ENCODE data around the gene TNP2. TPM values are rescaled to one million over a fixed set of nuclear protein-coding genes. Genes with fewer than 3 reads are reported as not detected.

Gene TNP2
- total and polyA plus RNA-seq, 2 of the 4 experiments (the other 2 are of a cell fraction): not detected

DNA sequence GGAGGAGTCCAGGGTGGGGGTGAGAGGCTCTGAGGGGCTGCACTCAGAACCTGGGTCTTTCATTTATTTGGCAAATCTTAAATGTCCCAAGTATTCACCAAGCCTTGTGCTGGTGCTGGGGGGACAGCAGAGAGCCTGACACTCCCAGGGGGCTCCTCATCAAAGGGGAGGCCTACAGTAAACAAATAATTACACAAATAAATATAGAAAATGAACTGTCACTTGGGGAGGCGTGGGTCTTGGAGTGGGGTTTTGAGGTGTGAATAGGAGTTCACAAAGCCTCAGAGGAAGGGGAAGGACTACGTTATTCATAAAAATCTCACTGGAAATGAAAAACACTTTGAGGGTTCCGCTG is 27.2 kb upstream of the TNP2 start:
- intact Hi-C loops (cut with micrococcal nuclease): loop anchor here (5.0 kb wide), 1 partner anchor 56 kb away; no protein-coding TSS in a partner anchor
- Histone ChIP-seq H3K14ac (replicated peaks; ENCODE audit: low read depth, low read length) (no peak overlapping the region), H2BK15ac (ENCODE audit: low read depth, low read length) (no peak overlapping the region), H2BK5ac (ENCODE audit: low read depth, low read length, poor library complexity, severe bottlenecking) (no peak overlapping the region), H2AK5ac (ENCODE audit: low read depth, low read length) (no peak overlapping the region), H2BK20ac (ENCODE audit: low read depth, low read length) (no peak overlapping the region), H2AK9ac (replicated peaks; ENCODE audit: low read depth, low read length, poor library complexity) (no peak overlapping the region), H3K27ac (ENCODE audit: insufficient read depth, low read length) (no peak overlapping the region), H3K9ac (ENCODE audit: low read depth, low read length) (no peak overlapping the region), H2BK120ac (ENCODE audit: low read depth, low read length) (no peak overlapping the region; the same call in 1 of the 2 replicates), H3K56ac (ENCODE audit: extremely low read depth, insufficient read depth, low read length) (no peak overlapping the region), H3K18ac (ENCODE audit: low read depth, low read length) (no peak overlapping the region), H4K20me1 (ENCODE audit: insufficient read depth, low read length) (no peaks in the 10 kb centered on the region), H3K4ac (ENCODE audit: low read depth, low read length) (no peak overlapping the region), H4K8ac (ENCODE audit: low read depth in 2 of 2, low read length in 2 of 2) (no peak overlapping the region), H3K9me3 (ENCODE audit: control insufficient read depth, insufficient read depth, low read length) (no peaks in the 10 kb centered on the region), H3K9me1 (ENCODE audit: insufficient read depth, low read length) (no peaks in the 10 kb centered on the region), H3K23ac (ENCODE audit: low read depth, low read length) (no peak overlapping the region), H2AFZ (replicated peaks; ENCODE audit: low read length, poor library complexity) (no peak overlapping the region), H3K4me1 (ENCODE audit: control insufficient read depth, insufficient read depth, low read length) (peaks cover 10% of the 10 kb centered on the region), H3K27me3 (ENCODE audit: control insufficient read depth, insufficient read depth, low read length) (no peaks in the 10 kb centered on the region), H4K5ac (ENCODE audit: low read depth, low read length) (no peak overlapping the region), H3K36me3 (ENCODE audit: control insufficient read depth, insufficient read depth, low read length) (no peaks in the 10 kb centered on the region), H3K79me1 (ENCODE audit: low read depth in 1 of 2, low read length in 2 of 2) (no peaks in the 10 kb centered on the region), H3K4me3 (ENCODE audit: insufficient read depth, low read depth, low read length) (no peak overlapping the region), H4K91ac (ENCODE audit: insufficient read depth, low read depth, low read length) (no peak overlapping the region), H3K4me2 (ENCODE audit: low read depth, low read length) (no peak overlapping the region)
- CTCF ChIA-PET: no interaction called here
- DNase-seq (no peak), ATAC-seq (ENCODE audit: low read depth) (no peak)
- BruUV-seq (replicated peaks): no TSS peak
- WGBS, 2 experiments (ENCODE audit: extremely low coverage in 2 of 2, insufficient read length in 1 of 2): no CpG with 5 or more reads among the region's 3 CpGs
- POLR2A ChIA-PET (ENCODE audit: unreplicated experiment): no interaction called here
- dilution Hi-C loops (cut with HindIII; ENCODE audit: low sequenced_read_pairs, unreplicated experiment): no loop called here
- in situ Hi-C loops (cut with MboI; ENCODE audit: low sequenced_read_pairs): no loop called here
- TF ChIP-seq BHLHE40 (IDR thresholded peaks at IDR 0.05; ENCODE audit: low read depth, low read length) (no peak), RAD21 (IDR thresholded peaks at IDR 0.05; ENCODE audit: low read length) (no peak), FOS (IDR thresholded peaks at IDR 0.05; ENCODE audit: low read depth, low read length) (no peak), CHD1 (IDR thresholded peaks at IDR 0.05; ENCODE audit: low read depth, low read length) (no peak), CEBPB (IDR thresholded peaks at IDR 0.05; ENCODE audit: low read depth, low read length) (no peak), MAZ (IDR thresholded peaks at IDR 0.05; ENCODE audit: borderline replicate concordance, low read depth, low read length) (no peak), SMC3 (IDR thresholded peaks at IDR 0.05; ENCODE audit: low read depth, low read length) (no peak), MAFK (IDR thresholded peaks at IDR 0.05; ENCODE audit: low read depth, low read length) (no peak), POLR2A (IDR thresholded peaks at IDR 0.05; ENCODE audit: low read depth, low read length) (no peak), NFE2L2 (IDR thresholded peaks at IDR 0.05; ENCODE audit: low read depth, low read length) (no peak), RCOR1 (IDR thresholded peaks at IDR 0.05; ENCODE audit: insufficient replicate concordance, low read length) (no peak), MXI1 (IDR thresholded peaks at IDR 0.05; ENCODE audit: borderline replicate concordance, low read depth, low read length) (no peak), RFX5 (IDR thresholded peaks at IDR 0.05; ENCODE audit: low read depth, low read length) (no peak)
- TF ChIP-seq, protein P1, sequence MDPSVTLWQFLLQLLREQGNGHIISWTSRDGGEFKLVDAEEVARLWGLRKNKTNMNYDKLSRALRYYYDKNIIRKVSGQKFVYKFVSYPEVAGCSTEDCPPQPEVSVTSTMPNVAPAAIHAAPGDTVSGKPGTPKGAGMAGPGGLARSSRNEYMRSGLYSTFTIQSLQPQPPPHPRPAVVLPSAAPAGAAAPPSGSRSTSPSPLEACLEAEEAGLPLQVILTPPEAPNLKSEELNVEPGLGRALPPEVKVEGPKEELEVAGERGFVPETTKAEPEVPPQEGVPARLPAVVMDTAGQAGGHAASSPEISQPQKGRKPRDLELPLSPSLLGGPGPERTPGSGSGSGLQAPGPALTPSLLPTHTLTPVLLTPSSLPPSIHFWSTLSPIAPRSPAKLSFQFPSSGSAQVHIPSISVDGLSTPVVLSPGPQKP (IDR thresholded peaks at IDR 0.05; ENCODE audit: borderline replicate concordance, low read depth, low read length): no peak
- TF ChIP-seq, protein P2, sequence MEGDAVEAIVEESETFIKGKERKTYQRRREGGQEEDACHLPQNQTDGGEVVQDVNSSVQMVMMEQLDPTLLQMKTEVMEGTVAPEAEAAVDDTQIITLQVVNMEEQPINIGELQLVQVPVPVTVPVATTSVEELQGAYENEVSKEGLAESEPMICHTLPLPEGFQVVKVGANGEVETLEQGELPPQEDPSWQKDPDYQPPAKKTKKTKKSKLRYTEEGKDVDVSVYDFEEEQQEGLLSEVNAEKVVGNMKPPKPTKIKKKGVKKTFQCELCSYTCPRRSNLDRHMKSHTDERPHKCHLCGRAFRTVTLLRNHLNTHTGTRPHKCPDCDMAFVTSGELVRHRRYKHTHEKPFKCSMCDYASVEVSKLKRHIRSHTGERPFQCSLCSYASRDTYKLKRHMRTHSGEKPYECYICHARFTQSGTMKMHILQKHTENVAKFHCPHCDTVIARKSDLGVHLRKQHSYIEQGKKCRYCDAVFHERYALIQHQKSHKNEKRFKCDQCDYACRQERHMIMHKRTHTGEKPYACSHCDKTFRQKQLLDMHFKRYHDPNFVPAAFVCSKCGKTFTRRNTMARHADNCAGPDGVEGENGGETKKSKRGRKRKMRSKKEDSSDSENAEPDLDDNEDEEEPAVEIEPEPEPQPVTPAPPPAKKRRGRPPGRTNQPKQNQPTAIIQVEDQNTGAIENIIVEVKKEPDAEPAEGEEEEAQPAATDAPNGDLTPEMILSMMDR (conservative IDR thresholded peaks at IDR 0.05; ENCODE audit: low read depth, low read length): no peak
- TF ChIP-seq, protein P3, sequence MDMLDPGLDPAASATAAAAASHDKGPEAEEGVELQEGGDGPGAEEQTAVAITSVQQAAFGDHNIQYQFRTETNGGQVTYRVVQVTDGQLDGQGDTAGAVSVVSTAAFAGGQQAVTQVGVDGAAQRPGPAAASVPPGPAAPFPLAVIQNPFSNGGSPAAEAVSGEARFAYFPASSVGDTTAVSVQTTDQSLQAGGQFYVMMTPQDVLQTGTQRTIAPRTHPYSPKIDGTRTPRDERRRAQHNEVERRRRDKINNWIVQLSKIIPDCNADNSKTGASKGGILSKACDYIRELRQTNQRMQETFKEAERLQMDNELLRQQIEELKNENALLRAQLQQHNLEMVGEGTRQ (IDR thresholded peaks at IDR 0.05; ENCODE audit: low read depth, low read length): no peak
